Hepatocyte (in vitro differentiated cells): ENCODE results near the gene NIT2.

Experiments
- CTCF ChIP-seq: fragments of 200-600 bp; sonication (generic); IDR thresholded peaks from 2 replicates; pipeline ENCODE4 v1.5.1; 2016; ENCODE audit warnings: antibody characterized with exemption, mild to moderate bottlenecking; ENCODE audit not compliant: poor library complexity
- EZH2 ChIP-seq: fragments of 200-600 bp; sonication (generic); IDR thresholded peaks from 2 replicates; pipeline ENCODE4 v1.6.1; 2016; ENCODE audit warnings: antibody characterized with exemption, mild to moderate bottlenecking, borderline replicate concordance

- TF ChIP-seq CTCF (no peak), EZH2 (no peak)
These were observed at the start of gene NIT2 for GRCh38 chr3:100334488-100335351.
